Endodermal cell (in vitro differentiated cells): ENCODE measurements around the gene CCDC91. TPM values are rescaled to one million over a fixed set of nuclear protein-coding genes. Genes with fewer than 3 reads are reported as not detected.
"Not testable (repeated sequence)": the region's sequence is repeated elsewhere in the genome, so short reads cannot be mapped to it uniquely, and the experiment has no call there.

ENCODE experiments used
- DNase-seq: peaks from one replicate; pipeline ENCODE4 v3.0.0-alpha.2; 2017
- H3K27ac ChIP-seq: 2 replicates; pipeline ENCODE4 v1.5.1; 2013; ENCODE audit warnings: mild to moderate bottlenecking, low read depth, low read length, moderate library complexity
- H3K27me3 ChIP-seq: 2 replicates; pipeline ENCODE4 v1.6.1; 2013; ENCODE audit warnings: mild to moderate bottlenecking, low read length, moderate library complexity; ENCODE audit not compliant: insufficient read depth, control insufficient read depth, poor library complexity, severe bottlenecking
- H3K36me3 ChIP-seq: 2 replicates; pipeline ENCODE4 v1.7.0; 2013; ENCODE audit warnings: mild to moderate bottlenecking, low read length, moderate library complexity; ENCODE audit not compliant: control insufficient read depth, insufficient read depth
- H3K4me1 ChIP-seq: one replicate; pipeline ENCODE4 v1.7.0; 2013; ENCODE audit warnings: low read length; ENCODE audit not compliant: control insufficient read depth, insufficient read depth
- H3K4me3 ChIP-seq: 2 replicates; pipeline ENCODE4 v1.5.1; 2013; ENCODE audit warnings: mild to moderate bottlenecking, low read length, moderate library complexity
- H3K9ac ChIP-seq: 2 replicates; pipeline ENCODE4 v1.6.1; 2013; ENCODE audit warnings: mild to moderate bottlenecking, low read length, moderate library complexity; ENCODE audit not compliant: poor library complexity, severe bottlenecking; ENCODE audit errors: extremely low read depth
- H3K9me3 ChIP-seq: 2 replicates; pipeline ENCODE4 v1.6.1; 2013; ENCODE audit warnings: mild to moderate bottlenecking, low read length, moderate library complexity; ENCODE audit not compliant: control insufficient read depth
- H3K27ac Mint-ChIP-seq: 2 replicates; pipeline ENCODE4 v1.8.0; 2020; ENCODE audit warnings: mixed read lengths
- H3K27me3 Mint-ChIP-seq: 2 replicates; pipeline ENCODE4 v1.8.0; 2021; ENCODE audit warnings: mild to moderate bottlenecking, mixed read lengths; ENCODE audit not compliant: insufficient read depth
- H3K36me3 Mint-ChIP-seq: 2 replicates; pipeline ENCODE4 v1.8.0; 2020; ENCODE audit warnings: low read depth, mixed read lengths
- H3K4me1 Mint-ChIP-seq: 2 replicates; pipeline ENCODE4 v1.8.0; 2020; ENCODE audit warnings: mixed read lengths
- H3K4me3 Mint-ChIP-seq: 2 replicates; pipeline ENCODE4 v1.8.0; 2020; ENCODE audit warnings: mild to moderate bottlenecking, moderate library complexity, mixed read lengths
- H3K9me3 Mint-ChIP-seq: 2 replicates; pipeline ENCODE4 v1.8.0; 2020; ENCODE audit warnings: mild to moderate bottlenecking, mixed read lengths
- CTCF ChIP-seq: fragments of 200-600 bp; sonication (generic); conservative IDR thresholded peaks from 2 replicates; pipeline ENCODE4 v1.5.0; 2021; ENCODE audit warnings: antibody characterized with exemption, mild to moderate bottlenecking
- WGBS, 2 experiments: methylation state at CpG; one replicate each; pipeline versions ENCODE4 v1.1.5 to v1.1.7; 2013; ENCODE audit warnings: missing lambda C conversion rate in 2 of 2, mixed read lengths in 1 of 2; ENCODE audit not compliant: insufficient coverage in 1 of 2, insufficient read length in 1 of 2; 5-methylcytosine and 5-hydroxymethylcytosine counted together
- total RNA-seq, 2 donors: library from RNA; stranded (reverse); fragmentation: NEBNext Ultra II Directional in 1 of 2; extraction: Animal tissue kit (Norgen Biotek cat#: 25700) in 1 of 2; gene quantifications; 2 replicates in 1 of 2; 3 replicates in 1 of 2; pipeline ENCODE4 v1.2.1, GENCODE V29; 2021

CCDC91 gene
- total RNA-seq, 2 donors from 2014 or later = 25.3 to 45.7 TPM

- Mint-ChIP-seq H3K4me3 (no peak overlapping the region), H3K27me3 (no peaks in the 10 kb centered on the region), H3K4me1 (peaks cover 13% of the 10 kb centered on the region), H3K36me3 (peaks cover 19% of the 10 kb centered on the region), H3K9me3 (no peaks in the 10 kb centered on the region), H3K27ac (peak overlapping the region; percentile 72)
- Histone ChIP-seq H3K9ac (no peak overlapping the region), H3K27me3 (no peaks in the 10 kb centered on the region), H3K36me3 (no peaks in the 10 kb centered on the region), H3K4me3 (no peak overlapping the region), H3K9me3 (no peaks in the 10 kb centered on the region), H3K27ac (peak overlapping the region; percentile 58), H3K4me1 (no peaks in the 10 kb centered on the region)
- WGBS, 2 experiments = 44% methylated on average over 1 of the region's 2 CpGs; no CpG with 5 or more reads in 1 of the 2 experiments
- TF ChIP-seq CTCF = no peak
- no peak for DNase-seq
These were observed 270.3 kb downstream of the CCDC91 start for GRCh38 chr12:28460420-28461130.

GRCh38 chr12:28463396-28463795 lies 273.1 kb downstream of the CCDC91 start:
- TF ChIP-seq CTCF = no peak
- H3K27ac ChIP-seq = no peak overlapping the region
- no peak overlapping the region for H3K4me3 ChIP-seq
- H3K27ac Mint-ChIP-seq = no peak overlapping the region
- H3K4me3 Mint-ChIP-seq = no peak overlapping the region
- no peaks in the 10 kb centered on the region for H3K4me1 ChIP-seq
- no peak overlapping the region for H3K9ac ChIP-seq
- peaks cover 5% of the 10 kb centered on the region for H3K9me3 ChIP-seq
- H3K27me3 ChIP-seq = no peaks in the 10 kb centered on the region
- H3K36me3 Mint-ChIP-seq = peaks cover 21% of the 10 kb centered on the region
- H3K4me1 Mint-ChIP-seq = peaks cover 13% of the 10 kb centered on the region
- H3K27me3 Mint-ChIP-seq = no peaks in the 10 kb centered on the region
- no peaks in the 10 kb centered on the region for H3K9me3 Mint-ChIP-seq
- H3K36me3 ChIP-seq = no peaks in the 10 kb centered on the region
- DNase-seq = no peak

- H3K9me3 ChIP-seq, H3K9me3 Mint-ChIP-seq, H3K4me3 Mint-ChIP-seq, H3K27ac ChIP-seq, DNase-seq, H3K4me1 ChIP-seq, H3K27ac Mint-ChIP-seq, H3K36me3 ChIP-seq, H3K4me3 ChIP-seq, H3K27me3 Mint-ChIP-seq, H3K27me3 ChIP-seq, H3K9ac ChIP-seq: not testable (repeated sequence)
- peaks cover 15% of the 10 kb centered on the region for H3K4me1 Mint-ChIP-seq
- WGBS, 2 experiments = 91 to 94% methylated on average over 5 to 9 of the region's 9 CpGs
- H3K36me3 Mint-ChIP-seq = peaks cover 13% of the 10 kb centered on the region
These were observed 281.5 kb downstream of the CCDC91 start for GRCh38 chr12:28471762-28472161.

GRCh38 chr12:28476206-28476605 lies 285.9 kb downstream of the CCDC91 start:
- not testable (repeated sequence) for H3K9me3 ChIP-seq, H3K4me3 Mint-ChIP-seq, H3K27ac Mint-ChIP-seq, H3K4me1 ChIP-seq, H3K4me3 ChIP-seq, DNase-seq, H3K27ac ChIP-seq, H3K36me3 ChIP-seq, H3K27me3 Mint-ChIP-seq, H3K9ac ChIP-seq, H3K27me3 ChIP-seq
- H3K36me3 Mint-ChIP-seq = peaks cover 26% of the 10 kb centered on the region
- 25 to 65% methylated on average over 2 to 3 of the region's 3 CpGs for WGBS, 2 experiments
- peaks cover 22% of the 10 kb centered on the region for H3K9me3 Mint-ChIP-seq
- peaks cover 15% of the 10 kb centered on the region for H3K4me1 Mint-ChIP-seq

- not testable (repeated sequence) for DNase-seq, H3K27ac ChIP-seq, H3K36me3 ChIP-seq, H3K4me1 ChIP-seq, H3K9ac ChIP-seq, H3K27ac Mint-ChIP-seq, H3K4me1 Mint-ChIP-seq, H3K27me3 ChIP-seq, H3K4me3 Mint-ChIP-seq, H3K4me3 ChIP-seq, H3K27me3 Mint-ChIP-seq, H3K9me3 ChIP-seq
- H3K9me3 Mint-ChIP-seq = peaks cover 22% of the 10 kb centered on the region
- 78 to 83% methylated on average over 1 of the region's 1 CpG for WGBS, 2 experiments
- peaks cover 26% of the 10 kb centered on the region for H3K36me3 Mint-ChIP-seq
These were observed 288.8 kb downstream of the CCDC91 start for GRCh38 chr12:28479097-28479496.
